Measurements from ENCODE around the gene ILK.

DNA sequence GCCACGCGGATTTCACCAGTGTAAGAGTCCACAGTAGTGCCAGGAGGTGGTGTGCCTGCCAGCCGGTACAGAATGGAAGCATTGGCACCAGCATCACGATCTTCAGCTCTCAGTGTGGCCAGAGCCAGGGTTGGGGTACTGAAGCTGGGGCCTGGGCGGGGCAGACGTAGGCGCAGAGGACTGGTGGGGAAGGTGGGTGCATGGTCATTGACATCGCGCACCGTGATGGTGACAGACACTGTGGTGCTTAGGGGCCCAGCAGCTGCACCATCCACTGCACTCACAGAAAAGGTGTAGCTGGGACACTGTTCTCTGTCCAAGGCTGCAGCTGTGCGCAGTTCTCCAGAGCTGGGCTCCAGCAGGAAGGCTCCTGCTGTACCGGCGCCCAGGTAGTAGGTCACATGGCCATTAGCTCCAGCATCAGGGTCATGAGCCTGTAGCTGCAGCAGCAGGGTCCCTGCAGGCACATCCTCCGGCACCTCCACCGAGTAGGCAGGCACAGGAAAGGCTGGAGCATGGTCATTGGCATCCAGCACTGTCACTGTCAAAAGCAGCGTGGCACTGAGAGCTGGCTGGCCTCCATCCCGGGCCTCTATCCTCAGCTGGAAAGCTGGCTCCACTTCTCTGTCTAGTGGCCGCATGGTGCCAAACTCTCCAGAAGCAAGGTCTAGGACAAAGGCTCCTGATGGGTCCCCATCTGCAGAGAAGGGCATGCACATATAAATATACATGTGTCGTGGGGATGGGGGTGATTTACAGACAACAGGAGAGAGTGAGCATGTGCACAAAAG lies 23.6 kb downstream of the ILK start:
- TF ChIP-seq, protein P1, sequence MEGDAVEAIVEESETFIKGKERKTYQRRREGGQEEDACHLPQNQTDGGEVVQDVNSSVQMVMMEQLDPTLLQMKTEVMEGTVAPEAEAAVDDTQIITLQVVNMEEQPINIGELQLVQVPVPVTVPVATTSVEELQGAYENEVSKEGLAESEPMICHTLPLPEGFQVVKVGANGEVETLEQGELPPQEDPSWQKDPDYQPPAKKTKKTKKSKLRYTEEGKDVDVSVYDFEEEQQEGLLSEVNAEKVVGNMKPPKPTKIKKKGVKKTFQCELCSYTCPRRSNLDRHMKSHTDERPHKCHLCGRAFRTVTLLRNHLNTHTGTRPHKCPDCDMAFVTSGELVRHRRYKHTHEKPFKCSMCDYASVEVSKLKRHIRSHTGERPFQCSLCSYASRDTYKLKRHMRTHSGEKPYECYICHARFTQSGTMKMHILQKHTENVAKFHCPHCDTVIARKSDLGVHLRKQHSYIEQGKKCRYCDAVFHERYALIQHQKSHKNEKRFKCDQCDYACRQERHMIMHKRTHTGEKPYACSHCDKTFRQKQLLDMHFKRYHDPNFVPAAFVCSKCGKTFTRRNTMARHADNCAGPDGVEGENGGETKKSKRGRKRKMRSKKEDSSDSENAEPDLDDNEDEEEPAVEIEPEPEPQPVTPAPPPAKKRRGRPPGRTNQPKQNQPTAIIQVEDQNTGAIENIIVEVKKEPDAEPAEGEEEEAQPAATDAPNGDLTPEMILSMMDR (conservative IDR thresholded peaks at IDR 0.05): no peak
- TF ChIP-seq EZH2 (IDR thresholded peaks at IDR 0.05; ENCODE audit: low read depth): no peak

Measured in PC-9 (cell line).